HL-60/S4 (cell line): ENCODE data around the gene GALNT18.

Experiments
- in situ Hi-C: fragments of 300-500 bp; cut with MboI; formaldehyde crosslinking; loops from 2 replicates; pipeline ENCODE4 v1.14.3; 2022; ENCODE audit warnings: low sequenced_read_pairs

GALNT18 gene

DNA sequence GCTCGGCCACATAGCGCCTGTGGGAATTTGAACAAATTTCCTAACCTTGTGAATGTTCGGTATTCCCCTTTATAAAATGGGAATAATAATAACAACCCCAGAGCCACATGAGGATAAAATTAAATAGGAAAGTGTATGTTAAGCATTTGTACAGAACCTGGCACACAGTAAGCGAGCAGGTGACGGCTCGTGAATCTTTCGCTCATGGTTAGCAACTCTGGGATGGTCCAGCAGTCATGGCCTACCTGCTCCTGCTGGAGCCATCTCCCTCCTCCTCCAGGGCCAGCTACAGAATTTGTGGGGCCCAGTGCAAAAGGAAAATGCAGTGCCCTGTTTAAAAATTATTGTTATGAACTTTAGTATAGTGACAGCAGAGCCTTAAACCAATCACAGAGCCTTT lies 180.3 kb downstream of the GALNT18 start:
- in situ Hi-C loops = no loop called here

DNA sequence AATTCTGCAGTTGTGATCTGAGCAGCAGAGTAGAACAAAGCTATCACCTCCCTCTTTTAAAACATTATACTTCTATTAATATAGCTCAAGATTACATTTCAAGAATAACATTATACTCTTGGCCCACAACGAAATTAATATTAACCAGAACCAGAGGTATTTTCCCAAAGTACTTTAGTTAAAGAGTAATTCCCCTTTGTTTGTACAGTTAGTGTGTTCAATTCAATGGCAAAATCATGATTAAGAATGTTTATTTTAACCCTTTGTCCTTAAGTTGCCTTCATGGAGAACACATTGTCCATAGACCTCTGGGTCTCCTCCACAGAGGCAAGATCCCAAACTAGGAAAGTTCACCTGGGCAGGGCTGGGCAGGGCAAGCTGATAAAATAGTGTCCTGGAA lies 180.7 kb downstream of the GALNT18 start:
- in situ Hi-C loops = no loop called here

DNA sequence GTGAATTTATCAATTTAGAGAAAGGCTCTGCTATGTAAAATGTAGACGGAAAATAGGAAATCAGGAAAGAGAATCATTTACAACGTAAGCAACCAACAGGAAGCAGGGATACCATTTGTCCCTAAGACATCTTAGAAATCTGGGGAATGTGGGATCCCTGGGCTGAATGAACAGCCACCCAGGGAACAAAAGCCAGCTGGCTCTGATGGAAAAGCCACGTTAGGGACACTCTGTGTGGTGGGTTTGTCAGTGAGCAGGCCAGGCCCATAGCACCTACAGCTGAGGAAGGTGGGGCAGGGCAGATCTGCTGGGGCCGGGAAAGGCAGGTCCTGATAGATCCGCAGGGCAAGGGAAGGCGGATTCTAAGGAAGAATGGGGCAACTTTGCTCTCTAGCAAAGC lies 181.7 kb downstream of the GALNT18 start:
- in situ Hi-C loops = no loop called here

DNA sequence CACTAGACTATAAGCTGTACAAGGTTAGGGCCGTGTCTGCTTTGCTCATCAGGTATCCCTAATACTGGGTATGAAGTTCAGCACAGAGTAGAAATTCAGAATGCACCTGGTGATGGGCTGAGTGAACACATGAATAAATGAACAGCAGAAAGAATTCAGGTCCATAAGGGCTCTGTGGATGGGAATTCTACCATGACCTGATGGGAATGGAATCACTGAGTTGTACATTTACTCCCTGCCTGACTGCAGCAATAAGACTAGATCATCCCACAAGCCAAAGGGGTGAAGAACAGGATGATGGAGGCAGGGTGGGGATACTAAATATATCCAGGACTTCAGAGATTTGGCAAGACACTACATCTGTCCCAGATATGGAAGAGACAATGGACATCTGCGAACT lies 182.2 kb downstream of the GALNT18 start:
- in situ Hi-C loops = no loop called here

DNA sequence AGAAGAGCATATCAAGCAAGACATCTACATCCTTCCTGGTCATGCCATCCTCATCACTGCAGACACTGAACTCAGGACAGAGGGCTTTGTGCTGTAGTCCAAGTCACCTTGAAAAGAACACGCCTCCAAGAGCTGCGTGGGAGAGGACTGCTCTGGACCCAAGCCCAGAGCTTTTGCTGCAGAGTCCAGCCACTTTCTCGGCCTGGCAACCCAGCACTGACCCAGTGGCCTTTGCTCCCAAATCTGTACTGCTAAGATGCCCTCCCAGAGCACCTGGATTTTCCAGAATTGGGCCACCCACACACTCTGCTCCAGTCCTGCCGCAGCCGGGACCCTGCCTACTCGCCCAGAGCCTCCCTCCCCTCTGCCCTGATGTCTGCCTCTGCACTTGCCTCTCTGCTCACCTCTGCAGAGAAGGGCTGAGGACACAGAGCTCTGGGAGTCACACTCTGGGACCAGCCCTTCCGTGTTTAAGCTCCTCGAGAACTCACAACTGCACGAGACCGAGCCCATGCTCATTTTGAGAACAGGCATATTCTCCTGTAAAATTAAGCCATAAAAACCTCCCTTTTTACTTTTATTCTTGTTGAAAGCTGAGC lies 185.0 kb downstream of the GALNT18 start:
- in situ Hi-C loops = no loop called here

DNA sequence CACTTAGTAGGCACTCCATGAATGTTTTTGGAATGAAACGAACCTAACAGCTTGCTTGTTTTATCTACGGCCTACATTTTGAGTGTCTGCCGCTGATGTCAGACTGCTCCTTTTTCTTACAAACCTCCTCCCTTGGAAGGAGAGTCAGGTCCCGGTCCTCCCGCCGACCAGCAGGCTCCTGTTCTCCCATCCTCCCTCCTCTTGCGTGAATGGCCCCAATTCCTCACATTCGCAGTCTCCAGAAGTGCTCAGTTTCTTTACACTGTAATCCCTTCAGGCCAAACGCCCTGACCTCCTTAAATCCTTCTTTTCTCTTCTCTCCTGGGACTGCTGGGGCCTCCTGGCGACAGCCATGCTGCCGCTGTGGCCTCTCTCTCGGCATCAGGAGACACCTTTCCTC lies 186.2 kb downstream of the GALNT18 start:
- in situ Hi-C loops = no loop called here

DNA sequence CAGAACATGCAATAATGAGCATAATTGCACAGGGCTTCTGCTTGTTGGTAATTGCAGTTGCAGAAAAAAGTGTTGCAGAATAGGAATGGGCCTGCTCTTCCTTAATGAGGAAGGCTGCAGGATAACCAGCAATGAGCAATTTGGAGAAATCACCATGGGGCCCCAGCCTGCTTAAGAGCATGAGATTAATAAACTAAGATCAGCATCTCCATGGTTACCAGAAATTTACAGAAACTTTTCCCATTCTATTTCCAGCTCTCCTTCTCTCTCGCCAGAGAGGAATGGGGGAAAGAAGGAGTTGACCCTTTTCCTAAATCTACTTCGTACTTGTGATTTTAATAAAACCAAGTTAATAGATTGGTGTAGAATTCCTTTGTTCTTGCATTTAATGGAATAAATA lies 187.8 kb downstream of the GALNT18 start:
- in situ Hi-C loops = no loop called here

DNA sequence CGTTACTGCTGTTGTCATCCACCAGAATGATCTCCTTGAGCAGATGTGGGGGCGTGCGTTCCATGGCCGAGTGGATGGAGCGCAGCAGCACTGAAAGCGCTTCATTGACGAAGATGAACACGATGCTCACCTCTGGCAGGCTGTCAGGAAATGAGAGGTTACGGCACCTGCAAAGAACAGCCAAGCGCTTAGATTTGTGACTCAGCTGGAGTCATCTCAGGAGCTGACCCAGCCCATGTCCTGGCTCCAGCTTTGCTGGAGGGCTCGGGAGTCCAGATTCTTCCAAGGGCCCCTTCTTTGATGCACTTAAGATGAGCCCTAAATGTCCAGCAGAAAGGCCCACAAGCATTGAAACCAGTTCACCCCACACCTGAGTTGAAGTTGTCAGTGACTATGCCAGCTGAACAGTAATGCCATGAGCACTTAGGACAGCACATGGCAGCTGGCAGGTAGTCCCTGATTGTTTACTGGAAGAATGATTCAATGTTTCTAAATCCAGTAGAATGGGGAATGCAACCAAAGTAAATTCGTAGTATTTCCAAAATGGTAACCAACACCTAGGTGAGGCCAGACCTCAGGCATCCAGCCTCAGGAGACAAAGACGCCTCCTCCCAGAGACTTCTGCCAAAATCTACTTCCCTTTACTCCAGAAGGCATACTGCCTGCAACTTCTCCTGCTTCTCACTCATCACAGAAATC lies 189.0 kb downstream of the GALNT18 start:
- in situ Hi-C loops = no loop called here

DNA sequence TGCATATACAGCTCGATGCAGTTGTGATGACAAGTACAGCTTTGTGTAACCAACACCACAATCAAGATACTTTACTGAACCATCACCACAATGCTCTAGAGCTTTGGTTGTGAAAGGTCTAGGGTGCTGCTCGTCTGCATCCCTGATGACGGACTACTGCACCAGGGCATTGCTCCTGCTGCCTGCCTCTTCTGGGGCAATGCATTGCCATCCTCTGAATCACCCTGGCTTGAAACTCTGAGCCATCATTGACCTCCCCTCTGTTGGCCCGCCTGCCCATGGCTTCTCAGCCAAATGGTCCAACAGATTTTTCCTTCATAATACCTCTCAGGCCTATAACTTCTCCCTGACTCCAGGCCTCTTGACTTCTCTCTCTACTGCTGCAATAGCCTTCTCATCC lies 191.4 kb downstream of the GALNT18 start:
- in situ Hi-C loops = no loop called here

DNA sequence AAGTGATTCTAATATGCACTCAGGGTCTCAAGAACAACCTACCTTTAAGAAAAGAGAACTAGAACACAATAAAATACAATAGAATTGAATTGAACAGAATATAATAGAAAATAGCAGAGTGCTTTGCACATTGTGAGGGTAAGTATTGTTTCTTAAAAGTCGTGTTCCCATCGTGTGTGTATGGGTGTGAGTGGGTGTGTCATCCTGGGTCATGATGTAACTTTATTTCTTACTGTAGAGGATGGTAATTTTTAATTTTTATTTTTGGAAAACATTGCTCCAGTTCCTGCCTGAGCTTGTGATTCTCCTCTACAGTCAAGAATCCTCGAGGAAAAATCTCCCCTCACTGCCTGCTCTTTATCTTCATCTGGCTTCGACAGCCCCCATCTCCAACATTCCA lies 193.1 kb downstream of the GALNT18 start:
- in situ Hi-C loops = no loop called here

DNA sequence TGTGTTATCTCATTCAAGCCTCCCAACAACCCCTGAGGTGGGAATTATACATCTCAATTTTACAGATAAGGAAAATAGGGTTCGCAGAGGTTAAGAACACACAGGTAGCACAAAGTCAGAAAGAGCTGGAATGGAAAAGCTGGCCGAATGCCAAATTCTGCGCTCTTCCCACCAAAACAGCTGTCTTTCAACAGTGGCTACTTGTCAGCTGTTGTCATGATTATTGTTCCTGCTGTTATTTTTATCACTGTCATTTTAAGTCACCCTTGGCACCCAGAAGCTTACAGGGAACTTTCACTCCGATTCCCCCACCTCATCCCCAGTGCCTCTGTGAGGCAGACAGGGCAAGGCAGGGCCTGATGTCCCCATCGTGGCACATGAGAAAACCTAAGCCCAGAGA lies 194.3 kb downstream of the GALNT18 start:
- in situ Hi-C loops = no loop called here

DNA sequence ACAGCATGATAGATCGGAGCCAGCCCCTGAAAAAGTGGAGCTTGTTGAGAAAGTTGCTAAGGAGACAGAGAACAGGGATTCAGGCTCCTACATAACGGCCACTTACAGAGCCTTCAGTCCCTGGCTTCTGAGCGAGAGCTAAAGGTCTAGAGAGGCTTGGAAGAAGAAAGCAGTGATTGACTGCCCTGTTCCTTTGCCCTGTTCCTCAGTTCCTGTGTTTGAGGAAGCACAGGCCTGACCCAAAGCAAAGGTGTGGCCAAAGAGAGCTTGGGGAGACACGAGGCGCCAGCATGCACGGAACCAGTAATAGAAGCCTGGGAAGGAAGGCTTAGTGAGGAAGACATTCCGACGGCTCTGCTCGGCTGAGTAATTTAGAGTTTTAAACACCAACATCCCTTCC lies 194.7 kb downstream of the GALNT18 start:
- in situ Hi-C loops = no loop called here

DNA sequence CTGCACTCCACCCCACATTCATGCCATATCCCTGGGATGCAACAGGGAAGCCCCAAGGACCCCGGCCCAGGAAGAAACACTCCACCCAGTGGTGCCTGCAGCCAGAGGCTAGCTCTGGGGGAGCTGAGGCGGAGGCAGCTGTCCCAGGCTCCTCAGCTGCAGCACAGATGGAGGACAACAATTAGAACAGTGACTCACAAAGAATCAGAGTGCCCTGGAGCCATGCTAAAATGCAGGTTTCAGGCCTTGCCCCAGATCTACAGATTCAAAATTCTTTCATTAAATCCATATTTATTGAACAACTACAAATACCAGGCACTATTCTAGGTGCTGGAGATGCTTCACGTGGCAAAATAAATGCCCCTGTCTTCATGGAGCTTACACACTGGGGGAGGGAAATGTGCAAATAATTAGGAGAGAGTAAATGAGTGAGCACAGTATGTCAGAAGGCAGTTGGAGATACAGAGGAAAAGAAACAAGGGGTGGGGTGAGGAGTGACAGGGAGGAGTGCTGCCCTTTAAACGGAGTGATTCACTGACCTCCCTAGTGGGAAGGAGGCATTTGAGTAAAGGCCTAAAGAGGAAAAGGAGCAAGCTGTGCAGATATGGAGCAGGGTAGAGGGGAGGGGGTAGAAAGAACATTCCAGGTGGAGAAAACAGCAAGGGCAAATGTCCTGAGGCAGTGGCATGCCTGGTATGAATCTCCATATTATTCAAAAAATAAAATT lies 195.4 kb downstream of the GALNT18 start:
- in situ Hi-C loops = no loop called here

DNA sequence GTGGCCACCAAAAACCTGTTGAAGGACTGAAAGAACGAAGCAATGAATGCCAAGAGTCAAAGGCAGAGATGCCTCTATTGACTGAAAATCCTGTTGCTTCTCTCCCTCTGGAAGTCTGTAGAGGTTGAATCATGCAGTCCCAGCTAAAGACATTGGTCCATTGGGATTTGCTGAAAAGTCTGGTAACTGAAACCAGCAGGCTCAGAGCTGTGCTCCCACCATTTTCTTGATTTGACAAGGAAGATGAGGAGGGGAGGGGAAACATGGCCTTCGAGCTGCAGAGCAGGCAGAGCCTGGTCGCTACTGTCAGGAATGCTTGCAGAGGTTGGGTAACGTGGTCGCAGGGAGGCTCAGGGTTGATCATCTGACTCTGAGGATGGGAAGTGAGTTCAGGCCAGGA lies 196.0 kb downstream of the GALNT18 start:
- in situ Hi-C loops = no loop called here

DNA sequence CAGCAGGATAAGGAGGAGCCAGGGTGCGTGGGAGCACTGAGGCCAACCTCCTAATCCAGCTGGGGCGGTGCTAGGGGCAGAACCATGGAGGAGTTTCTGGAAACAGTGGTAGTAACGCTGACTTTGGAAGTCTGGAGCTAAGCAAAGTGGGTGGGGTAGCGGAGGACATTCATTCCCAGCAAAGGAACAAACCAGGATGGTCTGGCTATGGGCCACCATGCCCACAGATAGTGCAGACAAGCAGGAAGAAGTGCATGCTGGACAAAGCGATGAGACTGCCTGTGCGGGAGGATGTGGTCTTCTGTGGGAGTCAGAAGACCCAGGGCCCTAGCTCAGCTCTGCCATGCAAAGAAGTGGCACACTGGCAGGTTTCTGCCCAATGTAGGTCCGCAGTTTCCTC lies 197.1 kb downstream of the GALNT18 start:
- in situ Hi-C loops = no loop called here

DNA sequence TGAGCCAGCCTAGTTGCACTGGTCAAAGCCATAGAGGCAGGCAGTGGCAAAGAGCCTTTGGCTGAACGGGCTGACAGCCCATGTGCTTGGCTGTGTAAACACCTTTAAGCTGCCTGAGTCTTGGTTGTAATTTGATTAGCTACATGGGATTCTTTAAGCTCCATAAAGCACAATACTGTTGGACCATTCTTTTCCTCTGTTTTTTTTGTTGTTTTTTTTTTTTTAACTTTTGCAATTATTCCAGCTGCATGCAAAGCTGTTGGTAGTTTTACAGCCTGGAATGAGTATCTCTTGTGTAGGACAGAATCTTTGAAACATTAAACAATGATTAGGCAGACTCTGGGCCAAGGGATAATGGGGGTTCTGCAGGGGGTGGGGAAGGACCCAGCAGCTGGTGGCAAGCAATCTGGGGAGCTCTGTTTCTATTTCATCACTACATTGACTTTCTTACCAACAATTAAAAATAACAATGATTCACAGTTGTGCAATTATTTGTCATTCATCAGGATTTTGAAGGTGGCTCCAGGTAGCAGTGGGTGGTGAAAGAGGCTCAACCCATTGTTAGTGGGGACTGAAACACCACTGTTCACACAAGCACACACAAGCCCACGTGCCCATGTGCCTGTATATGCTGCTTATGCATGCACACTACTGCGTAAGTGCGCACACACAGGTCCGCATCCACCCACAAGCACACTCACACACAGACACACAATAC lies 199.2 kb downstream of the GALNT18 start:
- in situ Hi-C loops = no loop called here

DNA sequence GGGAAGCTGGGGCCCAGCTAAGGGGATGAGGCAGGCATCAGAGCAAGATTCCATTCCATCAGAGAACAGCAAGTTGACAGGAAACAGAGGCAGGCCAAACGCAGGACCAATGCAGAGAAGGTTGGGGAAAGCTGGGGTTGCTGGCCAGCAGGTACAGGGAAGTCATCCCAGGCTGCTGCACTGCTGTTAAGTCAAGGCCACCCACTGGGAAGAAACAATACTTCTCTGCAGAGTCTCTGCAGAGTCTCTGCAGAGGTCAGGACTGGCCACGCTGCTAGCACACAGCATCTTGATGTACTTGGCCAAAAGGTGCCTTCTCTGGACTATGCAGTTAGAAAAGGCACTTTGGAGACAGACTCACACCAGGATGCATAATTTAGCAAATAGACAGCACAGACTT lies 200.3 kb downstream of the GALNT18 start:
- in situ Hi-C loops = no loop called here

DNA sequence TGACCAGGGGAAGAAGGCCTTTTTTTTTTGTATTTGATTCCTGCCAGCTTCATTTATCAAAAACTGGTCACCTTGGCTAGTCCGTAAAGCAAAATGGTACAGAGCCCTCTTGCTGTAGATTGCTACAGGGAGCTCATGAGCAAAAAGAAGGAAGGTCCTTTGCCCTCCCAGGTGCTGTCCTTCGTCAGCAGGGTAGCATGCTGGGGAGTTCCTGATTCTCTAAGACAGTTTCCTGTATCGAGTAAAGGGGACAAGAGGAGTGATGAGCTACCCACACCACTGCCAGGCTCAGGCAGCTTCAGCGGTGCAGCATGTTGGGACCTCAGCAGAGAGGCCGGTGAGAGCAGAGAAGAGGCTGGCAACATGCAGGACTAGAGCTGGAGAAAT lies 200.9 kb downstream of the GALNT18 start:
- in situ Hi-C loops = no loop called here

DNA sequence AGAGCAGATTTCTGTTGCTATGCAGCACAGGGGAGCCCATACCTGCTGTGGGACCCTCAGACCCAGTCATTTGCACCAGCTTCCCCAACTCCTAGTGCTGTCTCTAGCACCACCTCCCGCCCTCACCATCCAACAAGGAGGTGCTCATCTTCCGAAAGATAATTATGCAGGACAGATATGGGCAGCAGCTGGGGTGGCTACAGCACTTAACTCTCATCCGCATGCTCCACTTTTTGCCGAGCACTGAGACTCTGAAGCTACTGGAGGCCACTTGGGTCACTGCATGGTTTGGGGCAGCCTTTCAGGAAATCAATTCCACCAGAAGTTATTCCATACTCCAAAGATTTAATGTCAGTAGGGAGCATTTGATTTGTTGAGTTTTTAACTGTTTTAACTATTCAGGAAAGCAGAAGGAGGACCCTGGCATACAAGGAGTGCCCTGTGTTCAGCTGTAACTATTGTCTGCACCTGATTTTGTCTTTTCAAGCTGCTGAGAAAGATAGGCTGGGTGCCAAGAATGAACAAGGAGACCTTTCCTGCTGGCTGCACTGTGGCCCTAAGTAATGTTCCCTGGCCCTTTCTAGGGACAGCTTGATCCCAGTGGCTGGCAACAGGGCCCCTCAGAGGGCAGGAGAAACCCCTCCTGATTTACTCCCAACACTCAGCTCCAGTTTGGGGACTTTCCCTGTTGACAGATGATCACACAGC lies 201.5 kb downstream of the GALNT18 start:
- in situ Hi-C loops = no loop called here

DNA sequence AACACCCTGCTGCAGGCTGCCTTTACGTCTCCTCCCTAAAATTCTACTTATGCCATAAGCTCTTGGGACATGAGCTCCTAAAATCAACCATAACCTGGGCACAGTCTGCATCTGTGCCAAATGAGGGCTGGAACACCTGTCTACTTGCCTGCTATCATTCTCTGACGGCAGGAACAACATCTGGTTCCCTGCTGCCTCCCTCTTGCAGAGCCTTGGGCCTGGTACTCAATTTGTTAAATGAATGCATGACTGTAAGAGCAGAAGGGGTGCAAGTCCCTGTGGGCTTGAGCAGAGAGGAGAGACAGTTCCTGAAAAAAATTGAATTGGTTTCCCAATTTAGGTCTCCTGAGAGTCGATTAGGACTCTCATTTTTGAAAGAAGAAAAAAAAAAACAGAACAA lies 202.1 kb downstream of the GALNT18 start:
- in situ Hi-C loops = no loop called here

DNA sequence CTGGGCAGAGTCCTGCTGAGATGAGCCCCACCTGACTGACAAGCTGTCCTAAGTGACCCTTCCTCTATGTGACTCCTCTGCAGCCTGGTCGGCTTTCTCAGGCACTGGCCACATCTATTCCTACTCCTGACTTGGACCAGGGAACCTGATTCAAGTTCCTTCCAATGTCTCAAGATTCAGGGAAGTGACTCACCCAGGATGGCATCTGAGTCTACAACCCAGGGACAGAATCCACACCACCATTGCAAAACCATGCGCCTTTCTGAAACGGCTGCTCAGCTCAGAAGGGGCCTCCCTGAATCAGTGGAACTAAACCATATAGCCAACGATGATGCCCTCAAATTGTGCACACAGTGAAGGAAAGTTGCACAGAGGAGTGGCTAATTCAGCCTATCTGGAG lies 204.9 kb downstream of the GALNT18 start:
- in situ Hi-C loops = no loop called here
